Liver (tissue), 9 donors: ENCODE measurements around the gene HERPUD2. TPM values are rescaled to one million over a fixed set of nuclear protein-coding genes. Genes with fewer than 3 reads are reported as not detected.

Experiments used
- DNase-seq: peaks from one replicate; pipeline ENCODE4 v3.0.0-alpha.2; 2017; ENCODE audit warnings: low spot score
- H3K27ac ChIP-seq, 2 donors: one replicate each; pipeline ENCODE4 v1.7.0; 2013; ENCODE audit warnings: inconsistent platforms in 2 of 2, low read length in 2 of 2, control low read depth in 1 of 2, low read depth in 1 of 2, mild to moderate bottlenecking in 1 of 2
- H3K27me3 ChIP-seq, 4 donors: one replicate each; pipeline versions ENCODE4 v1.6.1 to v1.7.0; 2013; ENCODE audit warnings: low read length in 3 of 4, inconsistent platforms in 1 of 4, mild to moderate bottlenecking in 1 of 4, moderate library complexity in 1 of 4; ENCODE audit not compliant: control insufficient read depth in 4 of 4, insufficient read depth in 4 of 4
- H3K36me3 ChIP-seq, 4 donors: one replicate each; pipeline versions ENCODE4 v1.6.1 to v1.7.0; 2013; ENCODE audit warnings: low read length in 3 of 4, mild to moderate bottlenecking in 3 of 4, low read depth in 1 of 4, moderate library complexity in 1 of 4; ENCODE audit not compliant: control insufficient read depth in 4 of 4, insufficient read depth in 3 of 4
- H3K4me1 ChIP-seq, 4 donors: one replicate each; pipeline versions ENCODE4 v1.6.1 to v1.7.0; 2013; ENCODE audit warnings: low read length in 3 of 4, mild to moderate bottlenecking in 3 of 4, moderate library complexity in 1 of 4; ENCODE audit not compliant: control insufficient read depth in 4 of 4, insufficient read depth in 4 of 4
- H3K4me3 ChIP-seq, 3 donors: one replicate each; pipeline versions ENCODE4 v1.6.1 to v1.7.0; 2013; ENCODE audit warnings: low read length in 3 of 3, control low read depth in 1 of 3, low read depth in 1 of 3, mild to moderate bottlenecking in 1 of 3
- H3K9ac ChIP-seq, 2 donors: one replicate each; pipeline ENCODE4 v1.7.0; 2013; ENCODE audit warnings: low read length in 2 of 2, mild to moderate bottlenecking in 2 of 2, moderate library complexity in 2 of 2, control low read depth in 1 of 2, low read depth in 1 of 2
- H3K9me3 ChIP-seq, 4 donors: one replicate each; pipeline versions ENCODE4 v1.6.1 to v1.7.0; 2013; ENCODE audit warnings: low read length in 3 of 4; ENCODE audit not compliant: control insufficient read depth in 4 of 4
- ATF3 ChIP-seq: IDR thresholded peaks from 2 replicates; pipeline ENCODE4 v1.6.1; 2016; ENCODE audit warnings: antibody characterized with exemption
- CTCF ChIP-seq: fragments of 150-350 bp; IDR thresholded peaks from 2 replicates; pipeline ENCODE4 v1.5.1; 2017; ENCODE audit warnings: improper control_type of control experiment, low read depth, low read length; ENCODE audit not compliant: missing input control
- EGR1 ChIP-seq, 2 donors: IDR thresholded peaks; 2 replicates each; pipeline ENCODE4 v1.6.1; 2016 to 2018; ENCODE audit warnings: antibody characterized with exemption in 2 of 2, low read depth in 2 of 2
- FOXA1 ChIP-seq: IDR thresholded peaks from 2 replicates; pipeline ENCODE4 v1.6.1; 2016; ENCODE audit warnings: antibody characterized with exemption
- FOXA2 ChIP-seq: IDR thresholded peaks from 2 replicates; pipeline ENCODE4 v1.6.1; 2016; ENCODE audit warnings: antibody characterized with exemption
- HNF4A ChIP-seq, 2 donors: conservative IDR thresholded peaks; 2 replicates each; pipeline ENCODE4 v1.6.1; 2016; ENCODE audit warnings: antibody characterized with exemption in 2 of 2, mild to moderate bottlenecking in 2 of 2
- HNF4G ChIP-seq: IDR thresholded peaks from 2 replicates; pipeline ENCODE4 v1.6.1; 2016; ENCODE audit warnings: antibody characterized with exemption
- NR2F2 ChIP-seq: IDR thresholded peaks from 2 replicates; pipeline ENCODE4 v1.6.1; 2016; ENCODE audit warnings: antibody characterized with exemption
- RAD21 ChIP-seq, 2 donors: IDR thresholded peaks; 2 replicates each; pipeline ENCODE4 v1.6.1; 2016; ENCODE audit warnings: antibody characterized with exemption in 2 of 2, mild to moderate bottlenecking in 2 of 2
- REST ChIP-seq: IDR thresholded peaks from 2 replicates; pipeline ENCODE4 v1.6.1; 2016; ENCODE audit warnings: antibody characterized with exemption, mild to moderate bottlenecking
- RXRA ChIP-seq, 2 donors: IDR thresholded peaks; 2 replicates each; pipeline ENCODE4 v1.6.1; 2017 to 2018; ENCODE audit warnings: antibody characterized with exemption in 2 of 2, mild to moderate bottlenecking in 1 of 2
- TAF1 ChIP-seq: conservative IDR thresholded peaks from 2 replicates; pipeline ENCODE4 v1.6.1; 2016; ENCODE audit warnings: antibody characterized with exemption, mild to moderate bottlenecking
- YY1 ChIP-seq: IDR thresholded peaks from 2 replicates; pipeline ENCODE4 v1.6.1; 2016; ENCODE audit warnings: antibody characterized with exemption, mild to moderate bottlenecking
- ZBTB33 ChIP-seq: IDR thresholded peaks from 2 replicates; pipeline ENCODE4 v1.6.1; 2016; ENCODE audit warnings: antibody characterized with exemption
- WGBS: extraction: QIAGEN DNeasy Blood & Tissue Kit; methylation state at CpG from one replicate; pipeline ENCODE4 v1.1.7; 2013; 5-methylcytosine and 5-hydroxymethylcytosine counted together
- polyA plus RNA-seq, 2 donors: library from polyadenylated mRNA; stranded (reverse) in 1 of 2; unstranded in 1 of 2; fragments of 200-250 nt in 1 of 2; fragments of >200 nt in 1 of 2; fragmentation: Nextera tagmentation in 1 of 2; extraction: Ambion mirVana in 1 of 2; gene quantifications; one replicate each; pipeline versions ENCODE4 v1.2.1 to v1.2.3, GENCODE V29; 2013 to 2015
- total RNA-seq, 2 donors: library from RNA; depleted of rRNA; stranded (reverse); fragments of >200 nt; gene quantifications; one replicate each; pipeline ENCODE4 v1.2.3, GENCODE V29; 2014
- donor health status: healthy.
- donor health status: healthy.
- donor health status: healthy.
- donor health status: healthy.
- donor health status: healthy.

Gene HERPUD2
- total and polyA plus RNA-seq, 4 donors, result 9.7 to 22.0 (median 13.7) TPM

- H3K4me1 ChIP-seq, result peaks cover 0 to 4% (median 0%) of the 10 kb centered on the region in 4 donors
- peak; percentile 43 for DNase-seq
- no peaks in the 10 kb centered on the region for H3K27me3 ChIP-seq
- H3K9me3 ChIP-seq, result no peaks in the 10 kb centered on the region
- peaks cover 0 to 12% (median 1%) of the 10 kb centered on the region in 4 donors for H3K36me3 ChIP-seq
- TF ChIP-seq ZBTB33 (no peak), CTCF (peak; percentile 85), RAD21 (IDR thresholded peaks at IDR 0.05) (peak; percentile 94 to 96)
- no peak overlapping the region for H3K4me3 ChIP-seq
- H3K27ac ChIP-seq, result no peak overlapping the region
- 32% methylated on average over 16 of the region's 16 CpGs for WGBS
- H3K9ac ChIP-seq, result no peak overlapping the region
These were observed 70.4 kb downstream of the HERPUD2 start for GRCh38 chr7:35624299-35625186.

GRCh38 chr7:35623381-35623780, 71.6 kb downstream of the HERPUD2 start:
- DNase-seq, result no peak
- no peak overlapping the region for H3K9ac ChIP-seq
- no peak overlapping the region for H3K4me3 ChIP-seq
- no peaks in the 10 kb centered on the region for H3K27me3 ChIP-seq
- H3K36me3 ChIP-seq, result peaks cover 0 to 7% (median 0%) of the 10 kb centered on the region in 4 donors
- no peaks in the 10 kb centered on the region for H3K9me3 ChIP-seq
- TF ChIP-seq ZBTB33, result no peak
- TF ChIP-seq REST, result no peak
- TF ChIP-seq HNF4A (conservative IDR thresholded peaks at IDR 0.05), result no peak
- TF ChIP-seq CTCF, result no peak
- TF ChIP-seq ATF3, result no peak
- no peak for TF ChIP-seq EGR1 (IDR thresholded peaks at IDR 0.05; ENCODE audit: low read depth in 2 of 2)
- TF ChIP-seq TAF1, result no peak
- TF ChIP-seq HNF4G, result no peak
- TF ChIP-seq FOXA1, result no peak
- TF ChIP-seq FOXA2, result no peak
- TF ChIP-seq RAD21 (IDR thresholded peaks at IDR 0.05), result no peak
- TF ChIP-seq RXRA (IDR thresholded peaks at IDR 0.05), result no peak
- TF ChIP-seq YY1, result no peak
- TF ChIP-seq NR2F2, result no peak
- 69% methylated on average over 2 of the region's 2 CpGs for WGBS
- H3K27ac ChIP-seq, result no peak overlapping the region
- peaks cover 0 to 4% (median 0%) of the 10 kb centered on the region in 4 donors for H3K4me1 ChIP-seq
